GM21529 (cell line): ENCODE data around the gene APOBEC3H.

Experiments
- ATAC-seq: cut with Tn5 transposase; IDR thresholded peaks from one replicate; pipeline ENCODE4 v1.9.1; 2021; ENCODE audit not compliant: unreplicated experiment

APOBEC3H gene

DNA sequence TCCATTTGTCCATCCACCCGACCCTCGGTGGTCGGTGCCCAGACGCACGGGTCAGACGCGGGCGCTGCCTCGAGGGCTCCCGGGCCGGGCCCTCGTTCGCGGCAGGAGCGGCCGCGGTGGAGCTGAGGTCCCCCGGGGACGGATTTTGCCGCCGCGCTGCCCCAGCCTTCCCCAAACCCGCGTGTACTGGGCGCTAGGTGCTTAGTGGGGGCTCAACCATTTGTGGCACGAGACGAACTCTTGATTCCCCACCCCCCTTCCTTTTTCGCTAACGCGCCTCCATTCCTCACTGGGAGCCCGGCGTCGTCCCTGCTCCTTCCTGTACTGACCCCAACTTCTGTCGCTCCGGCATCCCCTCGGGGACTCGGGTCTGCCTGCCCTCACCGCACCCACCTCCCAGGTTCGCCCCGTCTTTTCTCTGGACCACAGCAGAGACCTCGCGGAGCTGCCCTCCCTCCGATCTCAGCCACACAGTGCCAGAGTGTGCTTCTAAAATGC lies 56.2 kb downstream of the APOBEC3H start:
- no peak for ATAC-seq
